ENCODE results near the gene PDE9A. TPM values are rescaled to one million over a fixed set of nuclear protein-coding genes. Genes with fewer than 3 reads are reported as not detected.

PDE9A gene
- total and polyA plus RNA-seq, 2 of the 4 experiments (the other 2 are of a cell fraction), result 0.89 to 0.90 TPM

- Histone ChIP-seq H3K14ac (replicated peaks; ENCODE audit: low read depth, low read length) (no peak overlapping the region), H4K20me1 (ENCODE audit: insufficient read depth, low read length) (peaks cover 8% of the 10 kb centered on the region), H2AK5ac (ENCODE audit: low read depth, low read length) (no peak overlapping the region), H2BK120ac (ENCODE audit: low read depth, low read length) (no peak overlapping the region), H3K23ac (ENCODE audit: low read depth, low read length) (no peak overlapping the region), H3K27me3 (ENCODE audit: control insufficient read depth, insufficient read depth, low read length) (peaks cover 27% of the 10 kb centered on the region), H3K4me1 (ENCODE audit: control insufficient read depth, insufficient read depth, low read length) (peaks cover 2% of the 10 kb centered on the region; the same call in 1 of the 2 replicates), H4K8ac (ENCODE audit: low read depth in 2 of 2, low read length in 2 of 2) (no peak overlapping the region), H3K18ac (ENCODE audit: low read depth, low read length) (no peak overlapping the region), H3K79me1 (ENCODE audit: low read depth in 1 of 2, low read length in 2 of 2) (0 out of 4 replicates have a peak, but pooled peaks cover 0 to 5% of the 10 kb centered on the region in 2 experiments), H3K56ac (ENCODE audit: extremely low read depth, insufficient read depth, low read length) (no peak overlapping the region), H4K91ac (ENCODE audit: insufficient read depth, low read depth, low read length) (no peak overlapping the region), H2AK9ac (replicated peaks; ENCODE audit: low read depth, low read length, poor library complexity) (no peak overlapping the region), H3K4me2 (ENCODE audit: low read depth, low read length) (no peak overlapping the region), H3K4me3 (ENCODE audit: insufficient read depth, low read depth, low read length) (no peak overlapping the region), H3K27ac (ENCODE audit: insufficient read depth, low read length) (no peak overlapping the region), H3K4ac (ENCODE audit: low read depth, low read length) (no peak overlapping the region), H3K9me1 (ENCODE audit: insufficient read depth, low read length) (peaks cover 10% of the 10 kb centered on the region), H2BK15ac (ENCODE audit: low read depth, low read length) (no peak overlapping the region), H3K36me3 (ENCODE audit: control insufficient read depth, insufficient read depth, low read length) (no peaks in the 10 kb centered on the region), H3K9me3 (ENCODE audit: control insufficient read depth, insufficient read depth, low read length) (no peaks in the 10 kb centered on the region), H2BK5ac (ENCODE audit: low read depth, low read length, poor library complexity, severe bottlenecking) (no peak overlapping the region), H4K5ac (ENCODE audit: low read depth, low read length) (no peak overlapping the region), H3K9ac (ENCODE audit: low read depth, low read length) (no peak overlapping the region), H2AFZ (replicated peaks; ENCODE audit: low read length, poor library complexity) (no peak overlapping the region), H2BK20ac (ENCODE audit: low read depth, low read length) (no peak overlapping the region)
- in situ Hi-C loops (cut with MboI; ENCODE audit: low sequenced_read_pairs), result no loop called here
- dilution Hi-C loops (cut with HindIII; ENCODE audit: low sequenced_read_pairs, unreplicated experiment), result no loop called here
- BruUV-seq (replicated peaks), result no TSS peak
- CTCF ChIA-PET, result no interaction called here
- ATAC-seq (ENCODE audit: low read depth), result no peak
- TF ChIP-seq MAFK (IDR thresholded peaks at IDR 0.05; ENCODE audit: low read depth, low read length) (no peak), SMC3 (IDR thresholded peaks at IDR 0.05; ENCODE audit: low read depth, low read length) (no peak), NFE2L2 (IDR thresholded peaks at IDR 0.05; ENCODE audit: low read depth, low read length) (no peak), RCOR1 (IDR thresholded peaks at IDR 0.05; ENCODE audit: insufficient replicate concordance, low read length) (no peak), CHD1 (IDR thresholded peaks at IDR 0.05; ENCODE audit: low read depth, low read length) (no peak), BHLHE40 (IDR thresholded peaks at IDR 0.05; ENCODE audit: low read depth, low read length) (no peak), MAZ (IDR thresholded peaks at IDR 0.05; ENCODE audit: borderline replicate concordance, low read depth, low read length) (no peak), CTCF (conservative IDR thresholded peaks at IDR 0.05; ENCODE audit: low read depth, low read length) (no peak), FOS (IDR thresholded peaks at IDR 0.05; ENCODE audit: low read depth, low read length) (no peak), CEBPB (IDR thresholded peaks at IDR 0.05; ENCODE audit: low read depth, low read length) (no peak), RFX5 (IDR thresholded peaks at IDR 0.05; ENCODE audit: low read depth, low read length) (no peak), MXI1 (IDR thresholded peaks at IDR 0.05; ENCODE audit: borderline replicate concordance, low read depth, low read length) (no peak), POLR2A (IDR thresholded peaks at IDR 0.05; ENCODE audit: low read depth, low read length) (no peak)
- TF ChIP-seq, protein P1, sequence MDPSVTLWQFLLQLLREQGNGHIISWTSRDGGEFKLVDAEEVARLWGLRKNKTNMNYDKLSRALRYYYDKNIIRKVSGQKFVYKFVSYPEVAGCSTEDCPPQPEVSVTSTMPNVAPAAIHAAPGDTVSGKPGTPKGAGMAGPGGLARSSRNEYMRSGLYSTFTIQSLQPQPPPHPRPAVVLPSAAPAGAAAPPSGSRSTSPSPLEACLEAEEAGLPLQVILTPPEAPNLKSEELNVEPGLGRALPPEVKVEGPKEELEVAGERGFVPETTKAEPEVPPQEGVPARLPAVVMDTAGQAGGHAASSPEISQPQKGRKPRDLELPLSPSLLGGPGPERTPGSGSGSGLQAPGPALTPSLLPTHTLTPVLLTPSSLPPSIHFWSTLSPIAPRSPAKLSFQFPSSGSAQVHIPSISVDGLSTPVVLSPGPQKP (IDR thresholded peaks at IDR 0.05; ENCODE audit: borderline replicate concordance, low read depth, low read length), result no peak
- TF ChIP-seq, protein P2, sequence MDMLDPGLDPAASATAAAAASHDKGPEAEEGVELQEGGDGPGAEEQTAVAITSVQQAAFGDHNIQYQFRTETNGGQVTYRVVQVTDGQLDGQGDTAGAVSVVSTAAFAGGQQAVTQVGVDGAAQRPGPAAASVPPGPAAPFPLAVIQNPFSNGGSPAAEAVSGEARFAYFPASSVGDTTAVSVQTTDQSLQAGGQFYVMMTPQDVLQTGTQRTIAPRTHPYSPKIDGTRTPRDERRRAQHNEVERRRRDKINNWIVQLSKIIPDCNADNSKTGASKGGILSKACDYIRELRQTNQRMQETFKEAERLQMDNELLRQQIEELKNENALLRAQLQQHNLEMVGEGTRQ (IDR thresholded peaks at IDR 0.05; ENCODE audit: low read depth, low read length), result no peak
- WGBS, 2 experiments (ENCODE audit: extremely low coverage in 2 of 2, insufficient read length in 1 of 2), result 86% methylated on average over 16 of the region's 28 CpGs; no CpG with 5 or more reads in 1 of the 2 experiments
- POLR2A ChIA-PET (ENCODE audit: unreplicated experiment), result no interaction called here
- DNase-seq, result no peak
- intact Hi-C loops (cut with micrococcal nuclease), result loop anchor here (10.0 kb wide), 1 partner anchor 157 kb away; no protein-coding TSS in a partner anchor
These were observed 4.4 kb downstream of the PDE9A start for GRCh38 chr21:42657676-42658319.
